GM19023 (cell line): Measurements from ENCODE around the gene SIK3.
"Not testable (repeated sequence)": the region's sequence is repeated elsewhere in the genome, so short reads cannot be mapped to it uniquely, and the experiment has no call there.

Source experiments
- ATAC-seq: cut with Tn5 transposase; IDR thresholded peaks from one replicate; pipeline ENCODE4 v1.9.1; 2021; ENCODE audit warnings: mild to moderate bottlenecking, moderate library complexity; ENCODE audit not compliant: unreplicated experiment

The SIK3 gene

DNA sequence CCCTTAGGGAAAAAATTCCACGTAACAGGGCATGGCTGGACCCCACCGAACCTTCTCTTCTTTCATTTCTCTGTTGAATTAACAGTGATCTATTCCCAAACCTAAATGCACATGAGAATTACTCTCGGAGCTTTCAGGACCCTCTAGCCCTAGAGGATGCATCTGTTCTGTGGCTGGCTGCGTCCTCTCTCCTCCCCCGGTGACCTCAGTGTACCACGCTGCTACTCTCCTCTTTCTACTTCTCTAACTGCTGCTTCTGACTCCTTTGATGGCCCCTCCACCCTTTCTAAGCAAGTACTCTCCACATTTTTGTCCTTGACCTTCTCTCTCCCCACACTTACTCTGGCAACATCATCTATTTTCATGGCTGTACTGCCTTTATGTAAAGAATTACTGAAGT, 248.7 kb downstream of the SIK3 start:
- no peak for ATAC-seq

DNA sequence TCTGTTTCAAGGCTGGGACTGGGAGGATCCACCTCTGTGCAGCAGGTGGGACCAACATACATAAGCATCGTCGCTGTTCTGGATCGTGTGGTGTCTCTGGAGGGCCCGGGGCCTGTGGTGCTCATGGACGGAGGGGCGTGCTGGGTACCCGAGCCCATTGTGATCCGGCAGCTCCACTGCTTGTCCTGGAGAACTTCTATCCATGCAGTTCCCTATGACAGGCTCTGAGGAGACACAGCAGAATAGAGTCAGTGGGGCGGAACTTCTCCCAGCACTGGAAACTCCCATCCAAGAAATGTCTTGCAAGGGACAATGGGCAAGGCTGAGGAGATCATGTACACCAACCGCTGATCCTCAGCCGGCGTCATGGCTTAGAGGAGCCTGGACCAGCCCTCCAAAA, 249.2 kb downstream of the SIK3 start:
- ATAC-seq = no peak

DNA sequence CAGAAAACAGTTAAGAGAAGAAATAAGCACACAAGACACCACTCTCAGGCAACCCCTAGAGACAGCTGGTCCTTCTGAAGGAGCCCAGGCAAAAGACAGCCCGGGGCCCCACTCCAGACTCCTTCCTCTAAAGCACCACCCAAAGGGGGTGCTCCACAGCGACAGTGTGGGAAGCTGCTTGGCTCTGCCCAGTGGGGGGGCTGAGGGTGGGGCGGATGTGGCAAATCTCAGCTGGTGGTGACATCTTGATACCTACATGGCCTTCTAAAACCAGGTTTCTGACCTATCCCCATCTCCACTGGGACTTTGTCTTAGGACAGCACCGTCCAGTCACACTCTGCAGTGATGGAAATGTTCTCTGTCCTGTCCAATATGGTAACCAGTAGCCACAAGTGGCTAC, 250.6 kb downstream of the SIK3 start:
- ATAC-seq = no peak

DNA sequence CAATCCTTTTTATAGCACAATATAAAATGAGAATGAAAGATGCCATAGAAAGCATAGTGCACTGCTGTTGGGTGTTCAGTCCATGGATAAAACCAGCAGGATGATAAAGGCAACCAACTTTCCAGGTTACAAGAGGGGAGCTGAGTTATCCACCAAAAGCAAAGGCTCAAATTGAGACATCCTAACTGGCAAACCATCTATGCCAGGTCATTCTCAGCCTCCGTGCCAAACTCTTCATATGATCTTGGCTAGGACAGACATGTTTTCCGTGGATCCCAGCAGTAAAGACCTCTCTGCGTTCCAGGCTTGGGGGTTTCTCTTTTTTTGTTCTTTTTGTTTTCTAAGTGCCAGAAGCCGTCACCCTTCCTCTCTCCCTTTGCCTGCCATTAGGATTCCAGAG, 253.5 kb downstream of the SIK3 start:
- ATAC-seq = no peak

DNA sequence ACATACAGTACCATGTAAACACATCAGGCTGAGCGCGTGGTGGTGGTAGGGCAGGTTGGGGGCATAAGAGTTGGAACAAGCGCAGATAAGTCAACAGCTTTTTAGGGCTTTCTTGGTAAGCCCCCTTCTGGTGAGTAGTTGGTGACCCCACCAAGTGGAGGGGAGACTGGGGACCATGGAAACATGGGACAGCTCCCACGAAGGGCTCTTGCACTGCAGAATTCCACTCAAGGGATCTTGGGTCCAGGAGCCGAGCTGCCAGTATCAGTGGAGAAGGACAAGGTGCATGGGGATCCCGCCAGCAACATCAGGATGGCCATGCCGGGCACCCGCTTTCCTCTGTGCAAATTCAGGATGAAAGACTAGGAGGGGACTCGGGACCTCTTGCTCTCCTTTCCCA, 254.6 kb downstream of the SIK3 start:
- ATAC-seq = no peak

DNA sequence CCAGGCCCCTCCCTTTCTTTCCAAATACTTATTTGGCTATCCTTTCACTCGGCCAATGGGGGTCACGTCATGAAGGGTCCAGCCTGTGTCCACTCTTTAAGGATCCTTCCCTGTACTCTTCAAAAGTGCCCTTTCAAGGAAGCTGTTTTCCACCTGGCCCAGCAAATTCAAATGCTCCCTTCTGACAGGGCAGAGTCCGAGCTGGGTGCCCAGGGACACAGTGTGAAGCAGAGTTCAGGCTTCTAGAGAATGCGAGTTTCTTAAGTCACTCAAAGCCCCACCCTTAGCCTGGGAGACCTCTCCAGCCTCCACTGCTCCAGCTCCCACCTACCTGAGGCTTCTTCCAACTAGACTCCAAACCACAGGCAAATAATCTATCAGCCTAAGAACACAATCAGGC, 255.3 kb downstream of the SIK3 start:
- no peak for ATAC-seq

DNA sequence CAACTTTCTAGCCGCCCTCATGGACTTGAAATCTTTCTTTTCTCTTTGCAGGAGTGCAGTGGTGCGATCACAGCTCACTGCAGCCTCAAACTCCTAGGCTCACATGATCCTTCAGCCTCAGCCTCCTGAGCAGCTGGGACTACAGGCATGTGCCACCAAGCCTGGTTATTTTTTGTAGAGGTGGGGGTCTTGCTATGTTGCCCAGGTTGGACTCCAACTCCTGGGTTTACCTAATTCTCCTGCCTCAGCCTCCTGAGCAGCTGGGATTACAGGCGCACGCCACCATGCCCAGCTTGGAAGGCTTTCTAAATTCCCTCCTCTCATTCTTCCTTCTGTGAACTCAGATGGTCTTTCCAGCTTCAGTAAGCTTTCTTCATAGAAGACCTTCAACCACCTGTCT, 256.1 kb downstream of the SIK3 start:
- ATAC-seq = no peak

DNA sequence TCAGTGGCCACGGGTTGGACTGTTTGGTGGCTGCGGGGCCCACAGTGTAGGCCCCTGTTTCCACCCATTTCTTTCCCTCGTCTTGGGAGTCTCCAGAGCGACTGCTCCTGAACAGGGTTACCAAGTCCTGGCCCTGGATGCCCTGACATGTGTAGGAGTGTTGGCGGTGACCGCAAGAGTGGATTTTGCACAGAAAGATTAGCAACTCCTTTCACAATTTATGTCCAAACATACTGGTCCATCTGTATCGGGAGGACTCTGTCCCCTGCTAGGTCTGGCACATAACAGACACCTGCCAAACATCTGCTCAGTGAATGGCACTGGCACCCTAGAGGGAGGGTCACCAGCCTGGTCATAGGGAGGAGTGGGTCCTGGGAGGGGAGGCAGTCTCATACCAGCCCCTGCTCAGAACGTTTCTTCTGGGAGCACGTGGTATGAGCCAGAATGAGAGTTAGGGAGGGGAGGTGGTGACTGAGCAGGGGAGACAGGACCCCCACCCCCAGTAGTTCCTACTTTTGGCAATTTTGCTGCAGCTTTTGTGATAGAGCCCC, 257.4 kb downstream of the SIK3 start:
- no peak for ATAC-seq

DNA sequence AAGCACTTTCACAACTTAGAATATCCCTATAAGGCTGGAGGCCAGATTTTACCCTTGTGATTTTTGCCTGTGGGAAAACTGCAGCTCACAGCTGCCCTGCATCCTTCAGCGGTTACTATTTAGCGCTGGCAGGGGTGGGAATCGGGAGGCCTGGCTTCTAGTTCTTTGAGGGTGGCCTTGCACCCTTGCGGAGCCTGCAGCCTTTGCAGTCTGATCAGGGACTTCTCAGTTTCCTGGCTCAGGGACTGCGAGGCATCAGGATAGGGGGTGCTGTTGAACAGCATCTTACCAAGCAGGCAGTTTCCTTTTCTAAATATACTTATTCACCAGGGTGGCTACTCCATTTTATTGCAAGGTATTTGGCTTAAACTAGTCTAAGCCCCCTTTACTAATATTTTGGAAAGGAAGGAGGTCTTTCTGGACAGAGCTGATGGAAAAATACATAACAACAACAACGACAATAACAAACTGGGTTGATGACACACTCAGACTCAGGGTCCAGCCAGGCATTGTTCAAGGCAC, 257.9 kb downstream of the SIK3 start:
- no peak for ATAC-seq

DNA sequence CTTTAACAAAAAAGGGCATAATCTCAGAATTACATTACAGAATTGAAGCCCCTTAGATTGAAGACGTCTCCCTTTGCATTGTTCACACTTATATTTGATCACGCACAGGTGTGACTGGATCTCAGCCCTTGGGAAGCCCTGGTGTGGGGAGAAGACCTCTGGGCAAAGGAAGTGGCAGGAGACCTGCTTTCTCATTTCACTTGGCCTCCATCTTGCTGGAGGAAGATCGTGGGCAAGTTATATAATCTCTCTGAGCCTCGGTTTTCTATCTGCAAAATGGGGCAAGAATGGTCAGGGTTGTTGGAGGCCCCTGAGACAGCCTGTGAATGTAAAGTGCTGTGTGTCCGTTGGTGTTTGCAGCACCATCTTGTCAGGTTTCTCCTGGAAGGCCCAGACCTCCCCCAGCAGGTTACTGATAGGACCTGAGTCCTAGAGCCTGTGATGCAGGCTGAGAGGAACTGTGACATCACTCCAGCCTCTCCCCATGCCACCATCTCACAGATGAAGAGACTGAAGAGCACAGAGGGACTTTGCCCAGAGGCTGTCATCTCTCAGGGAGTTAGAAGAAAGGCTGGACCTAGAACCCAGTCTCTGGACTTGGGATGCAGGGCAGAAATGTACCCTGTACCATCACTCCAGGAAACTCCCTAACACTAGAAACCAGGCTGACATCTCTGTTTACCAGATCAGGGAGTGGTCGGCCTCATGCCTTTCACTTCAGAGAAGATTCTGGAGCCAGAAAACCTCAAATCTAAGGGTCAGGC, 259.7 kb downstream of the SIK3 start:
- ATAC-seq = no peak

DNA sequence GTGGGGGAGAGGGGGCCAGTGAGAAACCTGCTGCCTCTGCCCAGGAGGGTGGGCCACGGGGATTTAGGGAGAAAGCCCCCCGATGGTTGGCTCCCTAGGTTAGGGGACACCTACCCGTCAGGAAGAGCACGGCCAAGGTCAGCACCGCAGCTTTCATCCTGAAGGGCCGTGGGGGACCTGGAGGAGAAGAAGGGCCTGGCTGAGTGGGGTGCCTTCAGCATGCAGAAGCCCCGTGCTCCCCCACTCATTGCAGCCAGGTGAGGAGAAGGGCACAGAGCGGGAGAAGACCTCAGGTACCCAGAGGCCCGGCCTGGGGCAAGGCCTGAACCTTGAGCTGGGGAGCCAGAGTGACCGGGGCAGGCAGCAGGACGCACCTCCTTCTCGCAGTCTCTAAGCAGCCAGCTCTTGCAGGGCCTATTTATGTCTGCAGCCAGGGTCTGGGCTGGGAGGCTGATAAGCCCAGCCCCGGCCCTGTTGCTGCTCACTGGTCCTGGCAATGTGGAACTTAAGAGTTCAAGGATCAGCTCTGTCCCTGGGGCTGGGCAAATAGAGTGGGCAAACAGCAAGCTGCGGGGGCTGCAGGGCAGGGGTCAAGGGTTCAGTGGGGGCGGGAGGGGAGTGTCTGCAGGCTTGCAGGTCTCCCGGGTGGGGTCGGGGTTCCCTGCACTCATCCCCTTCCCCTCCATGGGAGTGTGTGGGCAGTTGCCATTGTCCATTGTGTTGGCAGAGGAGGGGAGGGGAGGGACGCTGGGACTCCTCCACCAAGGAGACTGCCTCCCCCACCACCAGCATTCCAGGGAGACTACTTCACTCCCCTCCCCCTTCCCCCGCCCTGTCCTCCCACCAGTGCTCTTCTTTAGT, 260.8 kb downstream of the SIK3 start, which contains the start of gene APOA1:
APOA1 (minus strand) TSS at position 392 of the 861 bp plus-strand sequence; CDS start at position 157, 235 bp downstream.
- ATAC-seq = no peak

DNA sequence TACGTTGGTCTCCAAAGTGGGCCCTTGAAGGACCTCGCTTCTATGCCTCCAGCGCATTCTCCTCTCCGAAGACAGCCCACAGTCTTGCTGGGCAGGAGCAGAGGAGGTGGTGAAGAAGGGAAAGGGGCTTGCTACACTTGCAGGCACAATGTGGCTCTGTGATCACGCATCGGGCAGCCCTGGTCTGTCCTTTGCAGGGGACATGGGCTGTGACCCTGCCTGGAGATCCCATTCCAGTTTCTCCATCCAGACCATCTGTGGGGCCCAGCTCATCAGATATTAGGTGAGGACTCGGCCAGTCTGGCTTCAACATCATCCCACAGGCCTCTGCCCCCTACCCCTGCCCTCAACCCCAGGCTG, 261.6 kb downstream of the SIK3 start:
- ATAC-seq = no peak

DNA sequence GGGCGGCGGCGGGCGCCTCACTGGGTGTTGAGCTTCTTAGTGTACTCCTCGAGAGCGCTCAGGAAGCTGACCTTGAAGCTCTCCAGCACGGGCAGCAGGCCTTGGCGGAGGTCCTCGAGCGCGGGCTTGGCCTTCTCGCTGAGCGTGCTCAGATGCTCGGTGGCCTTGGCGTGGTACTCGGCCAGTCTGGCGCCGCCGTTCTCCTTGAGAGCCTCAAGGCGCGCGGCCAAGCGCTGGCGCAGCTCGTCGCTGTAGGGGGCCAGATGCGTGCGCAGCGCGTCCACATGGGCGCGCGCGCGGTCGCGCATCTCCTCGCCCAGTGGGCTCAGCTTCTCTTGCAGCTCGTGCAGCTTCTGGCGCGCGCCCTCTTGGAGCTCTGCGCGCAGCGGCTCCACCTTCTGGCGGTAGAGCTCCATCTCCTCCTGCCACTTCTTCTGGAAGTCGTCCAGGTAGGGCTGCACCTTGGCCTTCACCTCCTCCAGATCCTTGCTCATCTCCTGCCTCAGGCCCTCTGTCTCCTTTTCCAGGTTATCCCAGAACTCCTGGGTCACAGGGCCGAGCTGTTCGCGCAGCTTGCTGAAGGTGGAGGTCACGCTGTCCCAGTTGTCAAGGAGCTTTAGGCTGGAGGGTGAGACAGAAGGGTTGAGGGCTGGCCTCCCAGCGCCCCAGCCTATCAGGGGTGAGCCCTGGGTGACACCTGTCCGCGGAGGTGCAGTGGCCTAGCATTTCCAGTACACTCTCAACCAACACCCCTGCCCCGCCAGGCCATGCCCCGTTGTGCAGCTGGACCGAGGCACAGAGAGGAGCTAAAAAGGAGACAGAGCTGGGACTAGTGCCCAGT, 262.2 kb downstream of the SIK3 start:
- ATAC-seq = peak; percentile 76

DNA sequence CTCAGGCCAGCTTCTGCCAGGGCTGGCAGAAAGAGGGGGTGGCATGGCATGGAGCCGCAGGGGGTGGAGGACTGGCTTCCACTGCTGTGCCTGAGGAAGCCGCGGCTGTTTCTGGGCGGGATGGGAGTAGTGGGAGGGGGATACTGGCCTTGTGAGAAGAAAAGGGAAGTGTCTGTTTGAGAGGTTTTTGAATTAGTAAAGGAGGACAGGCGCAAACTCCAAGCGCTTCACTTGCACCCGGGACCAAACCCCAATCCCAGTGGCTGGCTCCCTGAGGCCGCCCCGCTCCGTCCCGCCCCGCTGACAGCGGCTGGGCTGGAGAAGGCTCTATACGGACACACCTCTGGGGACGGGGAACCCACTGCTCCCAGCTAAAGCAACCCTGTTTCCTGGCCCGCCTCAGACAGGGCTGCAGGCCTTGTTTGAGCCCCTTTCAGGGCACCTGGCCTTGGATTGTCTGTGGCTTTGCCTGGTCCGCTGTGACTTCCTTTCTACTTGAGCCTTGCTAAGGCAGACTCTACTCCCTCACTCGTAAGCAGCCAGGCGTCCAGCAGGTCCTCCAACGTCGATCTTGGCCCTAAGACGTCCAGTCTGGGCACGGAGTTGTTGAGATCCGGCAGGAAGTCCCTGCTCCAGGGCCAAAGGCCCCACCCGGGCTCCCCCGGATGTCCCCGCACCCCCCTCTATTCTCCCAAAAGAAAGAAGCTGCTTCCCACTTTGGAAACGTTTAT, 263.0 kb downstream of the SIK3 start:
- ATAC-seq = no peak

DNA sequence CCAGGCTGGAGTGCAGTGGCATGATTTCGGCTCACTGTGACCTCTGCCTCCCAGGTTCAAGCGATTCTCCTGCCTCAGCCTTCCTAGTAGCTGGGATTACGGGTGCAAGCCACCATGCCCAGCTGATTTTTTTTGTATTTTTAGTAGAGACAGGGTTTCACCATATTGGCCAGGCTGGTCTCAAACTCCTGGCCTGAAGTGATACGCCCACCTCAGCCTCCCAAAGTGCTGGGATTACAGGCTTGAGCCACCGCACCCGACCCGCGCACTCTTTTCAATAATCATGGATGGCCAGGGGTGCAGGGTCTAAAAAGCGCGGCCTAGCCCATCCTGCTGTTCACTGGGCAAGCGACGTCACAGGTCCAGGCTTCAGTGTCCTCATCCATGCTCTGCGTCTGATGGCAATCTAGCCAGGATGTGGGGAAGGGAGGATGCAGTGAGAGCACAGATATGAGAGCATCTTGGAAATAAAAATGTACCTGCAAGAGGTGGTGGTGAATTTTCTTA, 263.6 kb downstream of the SIK3 start:
- not testable (repeated sequence) for ATAC-seq

DNA sequence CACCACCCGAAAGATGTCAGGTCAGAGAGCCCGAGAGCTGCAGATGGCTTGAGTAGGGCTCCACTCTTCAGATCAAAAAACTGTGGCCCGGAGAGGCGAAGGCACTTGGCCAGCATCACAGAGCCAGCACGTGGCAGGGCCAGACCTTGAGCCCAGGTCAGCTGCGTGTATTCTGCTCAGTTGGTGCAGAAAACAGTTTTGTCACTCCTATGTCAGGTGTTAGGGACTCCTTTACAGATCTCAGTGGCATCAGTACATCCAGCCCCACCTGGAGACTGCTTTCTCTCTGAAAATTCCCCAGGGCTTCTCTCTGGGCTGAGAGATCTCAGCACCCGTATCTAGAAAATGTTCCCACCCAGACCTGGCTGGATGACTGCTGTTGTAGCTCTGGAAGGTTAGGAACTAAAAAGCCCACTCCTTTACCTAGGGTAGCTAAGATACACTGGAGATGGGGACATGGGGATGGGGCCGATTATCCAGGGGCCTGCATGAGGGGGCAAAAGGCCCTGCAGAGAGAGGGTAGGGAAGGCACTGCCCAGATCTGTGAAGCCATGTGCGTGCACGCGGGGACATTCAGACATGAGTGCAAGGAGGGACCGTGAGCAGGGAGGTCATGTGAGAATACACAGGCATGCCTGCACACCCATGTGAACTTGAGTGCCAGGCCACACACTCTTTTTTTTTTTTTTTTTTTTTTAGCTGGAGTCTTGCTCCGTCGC, 264.3 kb downstream of the SIK3 start:
- no peak for ATAC-seq

DNA sequence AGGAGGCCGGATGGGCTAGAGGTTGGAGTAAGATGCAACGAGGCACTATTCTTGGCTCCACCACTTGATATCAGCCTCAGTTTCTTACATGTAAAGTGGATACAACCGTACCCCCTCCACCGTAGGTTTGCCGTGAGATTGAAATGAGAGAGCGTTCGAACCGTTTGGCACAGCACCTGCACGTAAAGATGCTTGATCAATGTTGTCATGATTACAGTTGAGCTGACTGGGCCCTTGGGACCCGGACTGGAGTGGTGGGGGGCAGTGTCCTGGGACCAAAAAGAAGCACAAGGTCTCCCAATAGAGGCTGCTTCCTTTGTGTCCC, 264.8 kb downstream of the SIK3 start:
- ATAC-seq = no peak

DNA sequence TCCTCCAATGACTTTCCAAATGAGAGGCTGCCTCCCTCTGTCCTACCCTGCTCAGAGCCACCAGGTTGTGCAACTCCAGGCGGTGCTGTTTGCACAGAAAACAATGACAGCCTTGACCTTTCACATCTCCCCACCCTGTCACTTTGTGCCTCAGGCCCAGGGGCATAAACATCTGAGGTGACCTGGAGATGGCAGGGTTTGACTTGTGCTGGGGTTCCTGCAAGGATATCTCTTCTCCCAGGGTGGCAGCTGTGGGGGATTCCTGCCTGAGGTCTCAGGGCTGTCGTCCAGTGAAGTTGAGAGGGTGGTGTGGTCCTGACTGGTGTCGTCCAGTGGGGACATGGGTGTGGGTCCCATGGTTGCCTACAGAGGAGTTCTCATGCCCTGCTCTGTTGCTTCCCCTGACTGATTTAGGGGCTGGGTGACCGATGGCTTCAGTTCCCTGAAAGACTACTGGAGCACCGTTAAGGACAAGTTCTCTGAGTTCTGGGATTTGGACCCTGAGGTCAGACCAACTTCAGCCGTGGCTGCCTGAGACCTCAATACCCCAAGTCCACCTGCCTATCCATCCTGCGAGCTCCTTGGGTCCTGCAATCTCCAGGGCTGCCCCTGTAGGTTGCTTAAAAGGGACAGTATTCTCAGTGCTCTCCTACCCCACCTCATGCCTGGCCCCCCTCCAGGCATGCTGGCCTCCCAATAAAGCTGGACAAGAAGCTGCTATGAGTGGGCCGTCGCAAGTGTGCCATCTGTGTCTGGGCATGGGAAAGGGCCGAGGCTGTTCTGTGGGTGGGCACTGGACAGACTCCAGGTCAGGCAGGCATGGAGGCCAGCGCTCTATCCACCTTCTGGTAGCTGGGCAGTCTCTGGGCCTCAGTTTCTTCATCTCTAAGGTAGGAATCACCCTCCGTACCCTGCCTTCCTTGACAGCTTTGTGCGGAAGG, 265.6 kb downstream of the SIK3 start:
- no peak for ATAC-seq
